Liver (tissue), 9 donors: ENCODE data around the gene RGL1. TPM values are rescaled to one million over a fixed set of nuclear protein-coding genes. Genes with fewer than 3 reads are reported as not detected.

Source experiments
- DNase-seq: peaks from one replicate; pipeline ENCODE4 v3.0.0-alpha.2; 2017; ENCODE audit warnings: low spot score
- H3K27ac ChIP-seq, 2 donors: one replicate each; pipeline ENCODE4 v1.7.0; 2013; ENCODE audit warnings: inconsistent platforms in 2 of 2, low read length in 2 of 2, control low read depth in 1 of 2, low read depth in 1 of 2, mild to moderate bottlenecking in 1 of 2
- H3K27me3 ChIP-seq, 4 donors: one replicate each; pipeline versions ENCODE4 v1.6.1 to v1.7.0; 2013; ENCODE audit warnings: low read length in 3 of 4, inconsistent platforms in 1 of 4, mild to moderate bottlenecking in 1 of 4, moderate library complexity in 1 of 4; ENCODE audit not compliant: control insufficient read depth in 4 of 4, insufficient read depth in 4 of 4
- H3K36me3 ChIP-seq, 4 donors: one replicate each; pipeline versions ENCODE4 v1.6.1 to v1.7.0; 2013; ENCODE audit warnings: low read length in 3 of 4, mild to moderate bottlenecking in 3 of 4, low read depth in 1 of 4, moderate library complexity in 1 of 4; ENCODE audit not compliant: control insufficient read depth in 4 of 4, insufficient read depth in 3 of 4
- H3K4me1 ChIP-seq, 4 donors: one replicate each; pipeline versions ENCODE4 v1.6.1 to v1.7.0; 2013; ENCODE audit warnings: low read length in 3 of 4, mild to moderate bottlenecking in 3 of 4, moderate library complexity in 1 of 4; ENCODE audit not compliant: control insufficient read depth in 4 of 4, insufficient read depth in 4 of 4
- H3K4me3 ChIP-seq, 3 donors: one replicate each; pipeline versions ENCODE4 v1.6.1 to v1.7.0; 2013; ENCODE audit warnings: low read length in 3 of 3, control low read depth in 1 of 3, low read depth in 1 of 3, mild to moderate bottlenecking in 1 of 3
- H3K9ac ChIP-seq, 2 donors: one replicate each; pipeline ENCODE4 v1.7.0; 2013; ENCODE audit warnings: low read length in 2 of 2, mild to moderate bottlenecking in 2 of 2, moderate library complexity in 2 of 2, control low read depth in 1 of 2, low read depth in 1 of 2
- H3K9me3 ChIP-seq, 4 donors: one replicate each; pipeline versions ENCODE4 v1.6.1 to v1.7.0; 2013; ENCODE audit warnings: low read length in 3 of 4; ENCODE audit not compliant: control insufficient read depth in 4 of 4
- ATF3 ChIP-seq: IDR thresholded peaks from 2 replicates; pipeline ENCODE4 v1.6.1; 2016; ENCODE audit warnings: antibody characterized with exemption
- CTCF ChIP-seq: fragments of 150-350 bp; IDR thresholded peaks from 2 replicates; pipeline ENCODE4 v1.5.1; 2017; ENCODE audit warnings: improper control_type of control experiment, low read depth, low read length; ENCODE audit not compliant: missing input control
- EGR1 ChIP-seq, 2 donors: IDR thresholded peaks; 2 replicates each; pipeline ENCODE4 v1.6.1; 2016 to 2018; ENCODE audit warnings: antibody characterized with exemption in 2 of 2, low read depth in 2 of 2
- FOXA1 ChIP-seq: IDR thresholded peaks from 2 replicates; pipeline ENCODE4 v1.6.1; 2016; ENCODE audit warnings: antibody characterized with exemption
- FOXA2 ChIP-seq: IDR thresholded peaks from 2 replicates; pipeline ENCODE4 v1.6.1; 2016; ENCODE audit warnings: antibody characterized with exemption
- GABPA ChIP-seq, 2 donors: IDR thresholded peaks in 1 of 2; conservative IDR thresholded peaks in 1 of 2; 2 replicates each; pipeline ENCODE4 v1.6.1; 2016; ENCODE audit warnings: antibody characterized with exemption in 2 of 2, mild to moderate bottlenecking in 1 of 2, moderate library complexity in 1 of 2
- HNF4A ChIP-seq, 2 donors: conservative IDR thresholded peaks; 2 replicates each; pipeline ENCODE4 v1.6.1; 2016; ENCODE audit warnings: antibody characterized with exemption in 2 of 2, mild to moderate bottlenecking in 2 of 2
- HNF4G ChIP-seq: IDR thresholded peaks from 2 replicates; pipeline ENCODE4 v1.6.1; 2016; ENCODE audit warnings: antibody characterized with exemption
- JUND ChIP-seq, 2 donors: IDR thresholded peaks; 2 replicates each; pipeline ENCODE4 v1.6.1; 2016; ENCODE audit warnings: antibody characterized with exemption in 2 of 2
- MAX ChIP-seq: IDR thresholded peaks from 2 replicates; pipeline ENCODE4 v1.6.1; 2016; ENCODE audit warnings: antibody characterized with exemption
- NR2F2 ChIP-seq: IDR thresholded peaks from 2 replicates; pipeline ENCODE4 v1.6.1; 2016; ENCODE audit warnings: antibody characterized with exemption
- RAD21 ChIP-seq, 2 donors: IDR thresholded peaks; 2 replicates each; pipeline ENCODE4 v1.6.1; 2016; ENCODE audit warnings: antibody characterized with exemption in 2 of 2, mild to moderate bottlenecking in 2 of 2
- REST ChIP-seq: IDR thresholded peaks from 2 replicates; pipeline ENCODE4 v1.6.1; 2016; ENCODE audit warnings: antibody characterized with exemption, mild to moderate bottlenecking
- RXRA ChIP-seq, 2 donors: IDR thresholded peaks; 2 replicates each; pipeline ENCODE4 v1.6.1; 2017 to 2018; ENCODE audit warnings: antibody characterized with exemption in 2 of 2, mild to moderate bottlenecking in 1 of 2
- SP1 ChIP-seq: IDR thresholded peaks from 2 replicates; pipeline ENCODE4 v1.6.1; 2018; ENCODE audit warnings: antibody characterized with exemption, mild to moderate bottlenecking
- TAF1 ChIP-seq: conservative IDR thresholded peaks from 2 replicates; pipeline ENCODE4 v1.6.1; 2016; ENCODE audit warnings: antibody characterized with exemption, mild to moderate bottlenecking
- YY1 ChIP-seq: IDR thresholded peaks from 2 replicates; pipeline ENCODE4 v1.6.1; 2016; ENCODE audit warnings: antibody characterized with exemption, mild to moderate bottlenecking
- ZBTB33 ChIP-seq: IDR thresholded peaks from 2 replicates; pipeline ENCODE4 v1.6.1; 2016; ENCODE audit warnings: antibody characterized with exemption
- WGBS: extraction: QIAGEN DNeasy Blood & Tissue Kit; methylation state at CpG from one replicate; pipeline ENCODE4 v1.1.7; 2013; 5-methylcytosine and 5-hydroxymethylcytosine counted together
- polyA plus RNA-seq, 2 donors: library from polyadenylated mRNA; stranded (reverse) in 1 of 2; unstranded in 1 of 2; fragments of 200-250 nt in 1 of 2; fragments of >200 nt in 1 of 2; fragmentation: Nextera tagmentation in 1 of 2; extraction: Ambion mirVana in 1 of 2; gene quantifications; one replicate each; pipeline versions ENCODE4 v1.2.1 to v1.2.3, GENCODE V29; 2013 to 2015
- total RNA-seq, 2 donors: library from RNA; depleted of rRNA; stranded (reverse); fragments of >200 nt; gene quantifications; one replicate each; pipeline ENCODE4 v1.2.3, GENCODE V29; 2014
- donor health status: healthy.
- donor health status: healthy.
- donor health status: healthy.
- donor health status: healthy.
- donor health status: healthy.

Gene RGL1
- total and polyA plus RNA-seq, 4 donors, result 3.9 to 15.3 (median 8.9) TPM

GRCh38 chr1:183812686-183813569, 8.0 kb downstream of the RGL1 start:
- Histone ChIP-seq H3K36me3 (no peaks in the 10 kb centered on the region), H3K4me1 (peaks cover 0 to 4% (median under 1%) of the 10 kb centered on the region in 4 donors), H3K4me3 (no peak overlapping the region), H3K9ac (no peak overlapping the region), H3K27ac (no peak overlapping the region), H3K27me3 (no peaks in the 10 kb centered on the region), H3K9me3 (no peaks in the 10 kb centered on the region)
- WGBS, result 75% methylated on average over 9 of the region's 9 CpGs
- TF ChIP-seq FOXA2, result no peak
- TF ChIP-seq RXRA (IDR thresholded peaks at IDR 0.05), result no peak
- TF ChIP-seq GABPA (IDR thresholded peaks at IDR 0.05 in 1 of 2, conservative IDR thresholded peaks at IDR 0.05 in 1 of 2), result no peak
- TF ChIP-seq EGR1 (IDR thresholded peaks at IDR 0.05; ENCODE audit: low read depth in 2 of 2), result no peak
- TF ChIP-seq FOXA1, result no peak
- TF ChIP-seq HNF4A (conservative IDR thresholded peaks at IDR 0.05), result no peak
- no peak for TF ChIP-seq NR2F2
- TF ChIP-seq RAD21 (IDR thresholded peaks at IDR 0.05), result no peak
- no peak for TF ChIP-seq REST
- TF ChIP-seq TAF1, result no peak
- TF ChIP-seq ZBTB33, result no peak
- TF ChIP-seq HNF4G, result no peak
- no peak for TF ChIP-seq ATF3
- TF ChIP-seq MAX, result no peak
- TF ChIP-seq JUND (IDR thresholded peaks at IDR 0.05), result no peak
- TF ChIP-seq YY1, result no peak
- TF ChIP-seq SP1, result no peak
- TF ChIP-seq CTCF, result no peak
- DNase-seq, result no peak
